GM12801 (cell line): ENCODE results near the gene SUCLG2.

Experiments
- CTCF ChIP-seq: IDR thresholded peaks from one replicate; pipeline ENCODE4 v1.5.1; 2011; ENCODE audit warnings: control low read depth; ENCODE audit not compliant: insufficient read length; ENCODE audit errors: extremely low read depth

Gene SUCLG2

DNA sequence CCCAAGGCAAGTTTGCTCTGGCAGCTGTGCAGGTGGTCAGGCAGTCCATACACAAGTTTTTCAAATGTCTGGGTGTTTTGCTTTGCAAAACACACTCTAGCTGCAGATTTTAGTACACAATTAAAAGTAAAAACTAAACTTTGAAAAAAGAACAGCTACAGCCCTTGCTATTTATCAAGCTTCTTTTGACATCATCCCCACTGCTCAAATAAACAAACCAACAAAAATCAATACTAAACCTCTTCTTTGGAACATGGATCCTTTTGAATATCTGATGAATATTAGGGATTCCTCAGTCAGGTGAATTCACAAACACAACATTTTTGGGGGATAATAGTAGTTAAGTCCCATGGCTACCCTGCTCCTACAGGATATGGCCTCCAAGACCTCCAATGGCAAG lies 249.2 kb downstream of the SUCLG2 start:
- TF ChIP-seq CTCF: no peak

DNA sequence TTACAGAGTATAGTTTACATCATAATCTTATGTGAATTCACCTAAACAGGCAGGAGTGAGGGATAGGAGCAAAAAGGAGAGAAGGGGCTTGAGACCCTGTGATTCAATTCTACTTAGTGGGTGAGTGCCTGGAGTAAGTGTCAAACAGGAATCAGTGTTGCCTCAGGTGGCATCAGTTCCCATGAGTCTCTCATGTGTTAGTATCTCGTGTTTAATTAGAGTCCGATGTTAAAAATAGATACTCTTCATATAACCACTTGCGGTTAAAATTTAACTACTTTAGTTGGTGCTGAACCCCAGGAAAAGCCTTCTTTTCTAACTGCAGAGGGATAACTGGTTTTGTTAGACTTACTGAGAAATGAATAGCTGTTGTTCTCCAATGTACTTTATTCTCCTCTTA lies 251.5 kb downstream of the SUCLG2 start:
- TF ChIP-seq CTCF: no peak

- TF ChIP-seq CTCF: no peak
These were observed 252.5 kb downstream of the SUCLG2 start for GRCh38 chr3:67401921-67402320.

GRCh38 chr3:67400476-67400875 lies 253.9 kb downstream of the SUCLG2 start:
- no peak for TF ChIP-seq CTCF

GRCh38 chr3:67389176-67389575 lies 265.2 kb downstream of the SUCLG2 start:
- TF ChIP-seq CTCF: no peak

- TF ChIP-seq CTCF: no peak
These were observed 265.7 kb downstream of the SUCLG2 start for GRCh38 chr3:67388738-67389137.

DNA sequence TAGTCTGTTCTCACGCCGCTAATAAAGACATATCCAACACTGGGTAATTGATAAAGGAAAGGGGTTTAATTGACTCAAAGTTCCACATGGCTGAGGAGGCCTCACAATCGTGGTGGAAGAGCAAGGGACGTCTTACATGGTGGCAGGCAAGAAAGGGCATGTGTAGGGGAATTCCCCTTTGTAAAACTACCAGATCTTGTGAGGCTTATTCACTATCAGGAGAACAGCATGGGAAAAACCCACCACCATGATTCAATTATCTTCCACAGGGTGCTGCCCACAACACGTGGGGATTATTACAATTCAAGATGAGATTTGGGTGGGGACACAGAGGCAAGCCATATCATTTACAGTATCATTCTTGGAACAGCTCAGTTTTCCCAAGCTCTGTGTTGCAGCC lies 268.0 kb downstream of the SUCLG2 start:
- no peak for TF ChIP-seq CTCF
